Activated CD8-positive, alpha-beta memory T cell treated with anti-CD3 and anti-CD28 coated beads, Interleukin-2, amount 50 U/mL, for 1 hour (primary cell): Measurements from ENCODE around the gene P2RX7.
A peak's percentile ranks its signal among the peaks of the same experiment; 100 is the strongest.

Source experiments
- DNase-seq: peaks from one replicate; pipeline ENCODE4 v3.0.0-alpha.2; 2020; ENCODE audit errors: extremely low read depth

Gene P2RX7

GRCh38 chr12:121110211-121110940 is 22.3 kb upstream of the P2RX7 start:
- no peak for DNase-seq

- no peak for DNase-seq
Measured at GRCh38 chr12:121111684-121112083, 21.0 kb upstream of the P2RX7 start.

- DNase-seq, result no peak
Measured at GRCh38 chr12:121112496-121112895, 20.2 kb upstream of the P2RX7 start.

GRCh38 chr12:121113057-121113456 is 19.6 kb upstream of the P2RX7 start:
- DNase-seq, result no peak

- DNase-seq, result no peak
Measured at GRCh38 chr12:121114019-121114639, 18.5 kb upstream of the P2RX7 start.

GRCh38 chr12:121114806-121115205 is 17.9 kb upstream of the P2RX7 start:
- DNase-seq, result no peak

GRCh38 chr12:121115530-121115929 is 17.1 kb upstream of the P2RX7 start:
- no peak for DNase-seq

GRCh38 chr12:121116318-121117225 is 16.1 kb upstream of the P2RX7 start:
- DNase-seq, result no peak

GRCh38 chr12:121117226-121117777 is 15.4 kb upstream of the P2RX7 start:
- DNase-seq, result no peak

GRCh38 chr12:121120323-121120722 is 12.4 kb upstream of the P2RX7 start:
- DNase-seq, result no peak

GRCh38 chr12:121120989-121121755 is 11.5 kb upstream of the P2RX7 start:
- no peak for DNase-seq

GRCh38 chr12:121121805-121122204 is 10.9 kb upstream of the P2RX7 start:
- DNase-seq, result no peak

- DNase-seq, result no peak
Measured at GRCh38 chr12:121123488-121123887, 9.2 kb upstream of the P2RX7 start.

- no peak for DNase-seq
Measured at GRCh38 chr12:121124402-121125109, 8.1 kb upstream of the P2RX7 start.

GRCh38 chr12:121127501-121127900 is 5.2 kb upstream of the P2RX7 start:
- no peak for DNase-seq

- peak; percentile 53 for DNase-seq
Measured at GRCh38 chr12:121128908-121129810, 3.5 kb upstream of the P2RX7 start.

GRCh38 chr12:121129811-121130147 is 2.9 kb upstream of the P2RX7 start:
- DNase-seq, result no peak

- no peak for DNase-seq
Measured at GRCh38 chr12:121130866-121131373, 1.8 kb upstream of the P2RX7 start.

GRCh38 chr12:121131941-121132341 is 735 bp upstream of the P2RX7 start:
- DNase-seq, result no peak

- DNase-seq, result no peak
Measured at GRCh38 chr12:121133838-121134237, 1.2 kb downstream of the P2RX7 start.
